H1 (cell line): ENCODE results near the gene SYT2.

Experiments used
- CHD2 ChIP-seq: IDR thresholded peaks from 2 replicates; pipeline ENCODE4 v1.6.1; 2012; ENCODE audit warnings: low read length, improper control_type of control experiment
- EP300 ChIP-seq, 2 experiments: IDR thresholded peaks; 1 replicate in 1 of 2; 2 replicates in 1 of 2; pipeline ENCODE4 v1.6.1; 2011 to 2012; ENCODE audit warnings: low read depth in 2 of 2, low read length in 2 of 2, mild to moderate bottlenecking in 2 of 2, borderline replicate concordance in 1 of 2, inconsistent platforms in 1 of 2, moderate library complexity in 1 of 2
- EZH2 ChIP-seq: fragments of 200-600 bp; sonication (generic); IDR thresholded peaks from 2 replicates; pipeline ENCODE4 v1.7.1; 2012; ENCODE audit warnings: low read depth, mild to moderate bottlenecking, moderate library complexity, low read length, inconsistent platforms; ENCODE audit not compliant: severe bottlenecking
- HDAC2 ChIP-seq, 2 experiments: fragments of 300-600 bp in 1 of 2; sonication (generic) in 1 of 2; IDR thresholded peaks; 2 replicates each; pipeline ENCODE4 v1.6.1; 2011 to 2012; ENCODE audit warnings: low read depth in 2 of 2, low read length in 2 of 2, mild to moderate bottlenecking in 2 of 2, moderate library complexity in 2 of 2, borderline replicate concordance in 1 of 2, inconsistent platforms in 1 of 2
- POLR2A ChIP-seq, 2 experiments: IDR thresholded peaks; 1 replicate in 1 of 2; 2 replicates in 1 of 2; pipeline ENCODE4 v1.6.1; 2011; ENCODE audit warnings: low read depth in 2 of 2, low read length in 2 of 2, mild to moderate bottlenecking in 2 of 2; ENCODE audit errors: control extremely low read depth in 1 of 2
- SIN3A ChIP-seq, 2 experiments: IDR thresholded peaks in 1 of 2; conservative IDR thresholded peaks in 1 of 2; 2 replicates each; pipeline ENCODE4 v1.6.1; 2011 to 2012; ENCODE audit warnings: low read length in 2 of 2, improper control_type of control experiment in 1 of 2, low read depth in 1 of 2, mild to moderate bottlenecking in 1 of 2
- YY1 ChIP-seq: IDR thresholded peaks from 2 replicates; pipeline ENCODE4 v1.6.1; 2011; ENCODE audit warnings: low read depth, mild to moderate bottlenecking, low read length
- TF ChIP-seq, protein P1 (sequence below), 3 experiments: IDR thresholded peaks; 1 replicate in 2 of 3; 2 replicates in 1 of 3; pipeline versions ENCODE4 v1.5.1 to v1.6.1; 2011; ENCODE audit warnings: low read length in 3 of 3, mild to moderate bottlenecking in 3 of 3, inconsistent platforms in 2 of 3, low read depth in 1 of 3, moderate library complexity in 1 of 3; ENCODE audit not compliant: insufficient read depth in 1 of 3; ENCODE audit errors: control extremely low read depth in 1 of 3
- TF ChIP-seq, protein P2 (sequence below): IDR thresholded peaks from 2 replicates; pipeline ENCODE4 v1.6.1; 2012; ENCODE audit warnings: low read length, inconsistent platforms

DNA sequence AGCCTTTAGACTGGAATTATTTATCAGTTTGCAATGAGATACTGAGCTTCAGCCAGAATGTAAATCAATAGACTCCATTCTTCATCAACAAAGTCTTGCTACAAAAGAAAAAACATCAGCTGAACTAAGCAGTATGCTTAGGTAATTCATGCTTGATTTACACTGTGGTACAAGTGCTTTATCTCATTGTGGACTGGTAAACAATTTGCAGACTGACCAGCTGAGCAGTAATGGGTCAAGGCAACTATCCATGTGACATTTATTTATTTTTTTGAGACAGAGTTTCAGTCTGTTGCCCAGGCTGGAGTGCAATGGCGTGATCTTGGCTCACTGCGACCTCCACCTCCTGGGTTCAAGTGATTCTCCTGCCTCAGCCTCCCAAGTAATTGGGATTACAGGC, 39.8 kb upstream of the SYT2 start:
- TF ChIP-seq, protein P1, sequence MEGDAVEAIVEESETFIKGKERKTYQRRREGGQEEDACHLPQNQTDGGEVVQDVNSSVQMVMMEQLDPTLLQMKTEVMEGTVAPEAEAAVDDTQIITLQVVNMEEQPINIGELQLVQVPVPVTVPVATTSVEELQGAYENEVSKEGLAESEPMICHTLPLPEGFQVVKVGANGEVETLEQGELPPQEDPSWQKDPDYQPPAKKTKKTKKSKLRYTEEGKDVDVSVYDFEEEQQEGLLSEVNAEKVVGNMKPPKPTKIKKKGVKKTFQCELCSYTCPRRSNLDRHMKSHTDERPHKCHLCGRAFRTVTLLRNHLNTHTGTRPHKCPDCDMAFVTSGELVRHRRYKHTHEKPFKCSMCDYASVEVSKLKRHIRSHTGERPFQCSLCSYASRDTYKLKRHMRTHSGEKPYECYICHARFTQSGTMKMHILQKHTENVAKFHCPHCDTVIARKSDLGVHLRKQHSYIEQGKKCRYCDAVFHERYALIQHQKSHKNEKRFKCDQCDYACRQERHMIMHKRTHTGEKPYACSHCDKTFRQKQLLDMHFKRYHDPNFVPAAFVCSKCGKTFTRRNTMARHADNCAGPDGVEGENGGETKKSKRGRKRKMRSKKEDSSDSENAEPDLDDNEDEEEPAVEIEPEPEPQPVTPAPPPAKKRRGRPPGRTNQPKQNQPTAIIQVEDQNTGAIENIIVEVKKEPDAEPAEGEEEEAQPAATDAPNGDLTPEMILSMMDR (IDR thresholded peaks at IDR 0.05; ENCODE audit: control extremely low read depth in 1 of 3, insufficient read depth in 1 of 3, low read depth in 1 of 3, low read length in 3 of 3), result no peak
- TF ChIP-seq SIN3A (conservative IDR thresholded peaks at IDR 0.05 in 1 of 2, IDR thresholded peaks at IDR 0.05 in 1 of 2; ENCODE audit: low read depth in 1 of 2, low read length in 2 of 2), result no peak
- no peak for TF ChIP-seq CHD2
- no peak for TF ChIP-seq POLR2A (IDR thresholded peaks at IDR 0.05; ENCODE audit: control extremely low read depth in 1 of 2, low read depth in 2 of 2, low read length in 2 of 2)
- no peak for TF ChIP-seq EZH2
- no peak for TF ChIP-seq HDAC2 (IDR thresholded peaks at IDR 0.05; ENCODE audit: borderline replicate concordance in 1 of 2, low read depth in 2 of 2, low read length in 2 of 2)
- TF ChIP-seq, protein P2, sequence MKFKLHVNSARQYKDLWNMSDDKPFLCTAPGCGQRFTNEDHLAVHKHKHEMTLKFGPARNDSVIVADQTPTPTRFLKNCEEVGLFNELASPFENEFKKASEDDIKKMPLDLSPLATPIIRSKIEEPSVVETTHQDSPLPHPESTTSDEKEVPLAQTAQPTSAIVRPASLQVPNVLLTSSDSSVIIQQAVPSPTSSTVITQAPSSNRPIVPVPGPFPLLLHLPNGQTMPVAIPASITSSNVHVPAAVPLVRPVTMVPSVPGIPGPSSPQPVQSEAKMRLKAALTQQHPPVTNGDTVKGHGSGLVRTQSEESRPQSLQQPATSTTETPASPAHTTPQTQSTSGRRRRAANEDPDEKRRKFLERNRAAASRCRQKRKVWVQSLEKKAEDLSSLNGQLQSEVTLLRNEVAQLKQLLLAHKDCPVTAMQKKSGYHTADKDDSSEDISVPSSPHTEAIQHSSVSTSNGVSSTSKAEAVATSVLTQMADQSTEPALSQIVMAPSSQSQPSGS, result no peak
- no peak for TF ChIP-seq YY1
- no peak for TF ChIP-seq EP300 (IDR thresholded peaks at IDR 0.05; ENCODE audit: borderline replicate concordance in 1 of 2, low read depth in 2 of 2, low read length in 2 of 2)
